ENCODE data around the gene NR3C1. TPM values are rescaled to one million over a fixed set of nuclear protein-coding genes. Genes with fewer than 3 reads are reported as not detected.

The NR3C1 gene
- polyA plus RNA-seq, 6 donors from 2014 or later: 87.7 to 150 (median 106) TPM

DNA sequence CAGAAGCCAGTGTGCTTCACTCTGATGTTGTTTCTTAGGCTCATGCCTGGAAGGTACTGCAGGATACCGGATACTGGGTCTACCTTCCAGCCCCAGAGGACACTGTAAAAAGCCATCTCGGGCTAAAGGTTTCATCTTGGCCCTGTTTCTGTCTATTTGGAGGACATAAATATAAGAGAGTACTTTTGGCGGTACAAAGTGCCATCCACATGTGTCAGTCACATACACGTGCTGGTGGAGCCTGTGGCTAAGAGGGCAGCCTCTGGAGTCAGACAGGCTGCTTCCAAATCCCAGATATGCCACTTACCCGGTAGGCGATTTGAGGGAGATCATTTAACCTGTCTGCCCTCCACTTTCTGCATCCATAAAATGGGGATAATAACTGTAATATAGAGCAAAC is 160.4 kb downstream of the NR3C1 start:
- no peak overlapping the region for H3K4me3 Mint-ChIP-seq
- DNase-seq (no peak), ATAC-seq (ENCODE audit: low read depth in 2 of 2) (no peak)
- no peak overlapping the region for H3K27ac Mint-ChIP-seq
- peaks cover 5 to 12% of the 10 kb centered on the region in 2 donors for H3K36me3 Mint-ChIP-seq
- peaks cover 0 to 17% (median 3%) of the 10 kb centered on the region in 7 donors for H3K9me3 Mint-ChIP-seq
- no peaks in the 10 kb centered on the region for H3K27me3 Mint-ChIP-seq
- no peaks in the 10 kb centered on the region for H3K4me1 Mint-ChIP-seq

DNA sequence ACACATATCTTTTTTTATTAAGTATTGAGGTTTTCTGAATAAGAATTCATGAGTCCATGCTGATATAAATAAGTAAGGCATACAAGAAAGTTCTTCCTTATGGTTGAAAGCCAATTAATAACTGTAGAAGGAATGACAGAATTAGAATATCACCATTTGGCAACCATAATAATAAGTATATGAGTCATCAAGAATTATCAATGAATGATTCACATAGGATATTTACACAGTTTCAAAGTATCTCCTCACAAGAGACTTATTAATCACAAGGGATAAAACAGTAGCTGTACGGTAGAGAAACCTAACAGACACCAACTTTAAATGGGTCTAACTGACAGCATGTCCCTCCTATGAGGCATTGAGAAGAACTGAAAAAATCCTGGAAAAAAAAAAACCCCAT is 161.6 kb downstream of the NR3C1 start:
- Mint-ChIP-seq H3K4me3 (no peak overlapping the region), H3K4me1 (no peaks in the 10 kb centered on the region), H3K9me3 (peaks cover 0 to 17% (median 3%) of the 10 kb centered on the region in 7 donors), H3K27me3 (no peaks in the 10 kb centered on the region), H3K27ac (no peak overlapping the region), H3K36me3 (peaks cover 5 to 12% of the 10 kb centered on the region in 2 donors)
- ATAC-seq (ENCODE audit: low read depth in 2 of 2) (no peak), DNase-seq (no peak)

DNA sequence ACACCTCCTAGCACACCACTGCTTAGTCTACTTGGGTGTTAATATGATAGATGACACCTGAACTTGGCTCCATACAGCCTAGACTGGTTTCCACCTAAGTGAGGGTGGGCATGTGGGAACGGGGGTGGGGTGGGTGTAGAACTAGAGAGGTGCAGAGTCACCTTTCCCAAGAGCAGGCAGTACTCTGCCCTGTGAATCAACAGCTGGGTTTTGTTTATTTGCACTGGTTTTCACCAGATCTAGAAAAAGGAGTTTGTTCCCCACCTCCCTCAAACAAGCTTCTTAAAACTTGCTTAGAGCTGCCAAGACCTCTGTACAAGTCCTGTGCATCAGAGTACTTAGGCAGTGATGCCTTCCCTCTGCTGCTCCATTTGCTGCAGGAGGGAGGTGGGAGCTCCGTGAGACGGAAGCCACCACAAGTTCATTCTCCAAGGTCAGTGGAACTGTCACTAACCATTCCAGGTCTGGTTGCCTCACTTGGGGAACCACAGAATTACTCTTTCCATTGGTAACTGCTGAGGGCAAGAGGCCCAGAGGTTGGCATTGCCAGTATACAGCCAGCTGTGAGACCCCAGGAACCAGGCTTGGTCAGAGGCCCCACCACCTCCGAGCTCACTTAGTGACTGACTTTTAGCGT is 163.5 kb downstream of the NR3C1 start:
- H3K9me3 Mint-ChIP-seq: peaks cover 0 to 5% (median 0%) of the 10 kb centered on the region in 7 donors
- no peak for ATAC-seq (ENCODE audit: low read depth in 2 of 2)
- DNase-seq: no peak
- no peak overlapping the region for H3K4me3 Mint-ChIP-seq
- peaks cover 0 to 4% of the 10 kb centered on the region in 2 donors for H3K36me3 Mint-ChIP-seq
- H3K4me1 Mint-ChIP-seq: no peaks in the 10 kb centered on the region
- H3K27me3 Mint-ChIP-seq: no peaks in the 10 kb centered on the region
- no peak overlapping the region for H3K27ac Mint-ChIP-seq

DNA sequence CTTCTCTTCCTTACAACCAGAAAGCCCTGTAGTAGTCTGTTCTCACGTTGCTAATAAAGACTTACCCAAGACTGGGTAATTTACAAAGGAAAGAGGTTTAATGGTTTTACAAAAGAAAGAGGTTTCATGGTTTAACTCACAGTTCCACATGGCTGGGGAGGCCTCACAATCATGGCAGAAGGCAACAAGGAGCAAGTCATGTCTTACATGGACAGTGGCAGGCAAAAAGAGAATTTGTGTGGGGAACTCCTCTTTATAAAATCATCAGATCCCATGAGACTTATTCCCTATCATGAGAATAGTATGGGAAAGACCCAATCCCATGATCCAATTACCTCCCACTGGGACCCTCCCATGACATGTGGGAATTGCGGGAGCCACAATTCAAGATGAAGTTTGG is 164.9 kb downstream of the NR3C1 start:
- ATAC-seq (ENCODE audit: low read depth in 2 of 2) (no peak), DNase-seq (no peak)
- no peaks in the 10 kb centered on the region for H3K27me3 Mint-ChIP-seq
- H3K27ac Mint-ChIP-seq: peak overlapping the region in 1 of 6 donors; percentile 16
- no peak overlapping the region for H3K4me3 Mint-ChIP-seq
- H3K36me3 Mint-ChIP-seq: no peaks in the 10 kb centered on the region
- H3K9me3 Mint-ChIP-seq: no peaks in the 10 kb centered on the region
- no peaks in the 10 kb centered on the region for H3K4me1 Mint-ChIP-seq

DNA sequence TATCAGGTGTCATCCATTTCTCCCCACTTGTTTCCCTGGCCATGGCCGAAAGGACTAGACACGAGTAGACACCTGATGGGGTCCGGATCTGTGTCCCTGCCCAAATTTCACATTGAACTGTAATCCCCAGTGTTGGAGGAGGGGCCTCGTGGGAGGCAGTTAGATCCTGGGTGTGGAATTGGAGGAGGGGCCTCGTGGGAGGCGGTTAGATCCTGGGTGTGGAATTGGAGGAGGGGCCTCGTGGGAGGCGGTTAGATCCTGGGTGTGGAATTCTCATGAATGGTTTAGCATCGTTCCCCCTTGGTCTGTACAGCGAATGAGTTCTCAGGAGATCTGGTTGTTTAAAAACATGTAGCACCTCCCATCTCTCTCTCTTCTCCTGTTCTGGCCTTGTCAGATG is 165.8 kb downstream of the NR3C1 start:
- Mint-ChIP-seq H3K27ac (peak overlapping the region in 1 of 6 donors; percentile 43), H3K4me3 (no peak overlapping the region), H3K27me3 (no peaks in the 10 kb centered on the region), H3K9me3 (no peaks in the 10 kb centered on the region), H3K4me1 (no peaks in the 10 kb centered on the region), H3K36me3 (no peaks in the 10 kb centered on the region)
- no peak for ATAC-seq (ENCODE audit: low read depth in 2 of 2)
- no peak for DNase-seq

DNA sequence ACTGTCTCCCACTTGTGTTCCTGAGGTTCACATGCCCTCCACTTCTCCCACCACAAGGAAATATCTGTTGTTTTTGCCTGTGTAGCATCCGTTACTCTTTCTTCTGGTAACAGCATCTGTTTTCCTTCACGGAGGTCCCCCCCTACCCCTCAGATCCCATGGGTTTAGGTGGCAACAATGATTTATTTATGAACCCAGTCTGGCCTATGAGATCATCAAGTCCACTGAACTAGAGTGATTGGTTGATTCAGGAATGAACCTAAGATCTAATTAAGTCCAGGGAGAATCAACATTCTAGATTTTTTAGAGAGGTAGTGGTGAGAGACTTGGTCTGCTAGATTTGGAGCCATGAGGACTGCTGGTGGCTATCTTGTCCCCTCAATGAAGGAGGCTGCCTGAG is 166.8 kb downstream of the NR3C1 start:
- H3K36me3 Mint-ChIP-seq: no peaks in the 10 kb centered on the region
- ATAC-seq (ENCODE audit: low read depth in 2 of 2): no peak
- H3K27ac Mint-ChIP-seq: peak overlapping the region in 2 of 6 donors; percentile 27 to 79
- no peaks in the 10 kb centered on the region for H3K27me3 Mint-ChIP-seq
- H3K9me3 Mint-ChIP-seq: no peaks in the 10 kb centered on the region
- no peak for DNase-seq
- no peak overlapping the region for H3K4me3 Mint-ChIP-seq
- H3K4me1 Mint-ChIP-seq: peaks cover 0 to 5% (median 0%) of the 10 kb centered on the region in 3 donors

DNA sequence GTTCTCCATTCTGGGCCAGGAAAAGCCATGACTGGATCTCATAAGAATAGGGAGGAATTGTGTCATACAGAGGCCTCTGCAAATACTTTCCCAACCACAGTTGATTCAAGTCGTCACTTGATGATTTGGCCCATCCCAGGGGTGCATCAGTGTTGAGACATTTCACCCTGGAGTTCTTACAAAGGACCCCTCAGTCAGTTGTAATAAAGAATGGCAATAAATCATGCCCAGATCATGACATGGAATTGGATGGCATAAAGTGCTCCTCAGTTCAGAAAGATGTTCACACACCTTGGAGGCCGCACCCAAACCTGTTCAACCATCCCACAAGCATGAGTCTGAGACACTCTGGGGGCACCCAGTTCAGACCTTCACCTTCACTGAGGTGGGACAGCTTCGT is 168.1 kb downstream of the NR3C1 start:
- H3K4me1 Mint-ChIP-seq: peaks cover 0 to 12% (median under 1%) of the 10 kb centered on the region in 3 donors
- H3K36me3 Mint-ChIP-seq: no peaks in the 10 kb centered on the region
- ATAC-seq (ENCODE audit: low read depth in 2 of 2) (no peak), DNase-seq (no peak)
- H3K9me3 Mint-ChIP-seq: no peaks in the 10 kb centered on the region
- no peak overlapping the region for H3K27ac Mint-ChIP-seq
- H3K27me3 Mint-ChIP-seq: no peaks in the 10 kb centered on the region
- no peak overlapping the region for H3K4me3 Mint-ChIP-seq

DNA sequence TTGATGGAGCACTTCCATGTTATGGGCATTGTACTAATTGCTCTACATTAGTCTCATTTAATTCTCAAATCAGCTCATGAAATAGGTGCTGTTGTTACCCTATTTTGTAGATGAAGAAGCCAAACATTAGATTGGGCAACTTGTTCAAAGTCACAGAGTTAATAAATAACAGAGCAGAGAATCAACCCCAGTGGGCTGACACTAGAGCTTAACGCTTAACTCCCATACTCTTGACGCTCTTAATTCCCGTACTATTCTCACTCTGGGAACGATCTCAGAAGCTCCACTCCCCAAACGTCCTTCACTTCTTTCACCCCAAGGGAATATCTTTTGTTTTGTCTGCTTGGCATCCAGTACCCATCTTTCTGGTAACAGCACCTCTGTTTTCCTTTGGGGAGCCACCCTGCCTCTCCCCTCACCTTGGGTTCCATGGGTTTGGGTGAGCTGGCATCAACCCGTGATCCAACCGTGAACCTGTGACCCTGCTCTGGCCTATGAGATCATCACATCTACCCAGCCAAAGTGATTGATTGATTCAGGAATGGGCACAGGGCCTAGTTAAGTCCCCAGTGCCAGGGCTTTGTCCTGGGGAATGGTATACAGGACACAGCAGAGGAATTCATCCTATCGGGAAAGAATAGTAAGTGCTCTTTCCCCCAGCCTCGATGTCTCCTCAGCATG is 169.2 kb downstream of the NR3C1 start:
- Mint-ChIP-seq H3K4me3 (no peak overlapping the region), H3K27ac (no peak overlapping the region), H3K9me3 (no peaks in the 10 kb centered on the region), H3K36me3 (no peaks in the 10 kb centered on the region), H3K4me1 (peaks cover 10 to 23% (median 12%) of the 10 kb centered on the region in 3 donors), H3K27me3 (no peaks in the 10 kb centered on the region)
- ATAC-seq (ENCODE audit: low read depth in 2 of 2): no peak
- DNase-seq: no peak

DNA sequence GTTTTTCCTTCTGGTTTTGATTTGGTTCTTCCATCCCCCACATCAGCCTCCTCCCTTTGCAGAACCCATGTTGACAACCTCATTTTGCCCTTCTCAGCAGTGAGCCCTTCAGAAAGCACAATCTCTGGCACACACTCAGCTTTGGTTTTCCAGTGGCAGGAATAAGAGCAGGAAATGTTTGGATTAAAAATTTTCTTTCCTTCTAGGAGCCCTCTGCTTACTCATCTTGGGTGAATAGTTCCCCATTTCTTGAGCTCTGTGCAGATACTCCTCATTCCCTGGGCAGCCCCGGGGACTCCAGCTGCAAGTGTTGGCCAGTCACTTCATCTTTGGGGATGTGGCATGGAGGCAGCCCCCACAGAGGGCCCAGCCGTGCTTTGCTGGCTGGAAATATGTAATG is 170.5 kb downstream of the NR3C1 start:
- Mint-ChIP-seq H3K27ac (no peak overlapping the region), H3K4me1 (peaks cover 13 to 25% (median 14%) of the 10 kb centered on the region in 3 donors), H3K4me3 (no peak overlapping the region), H3K36me3 (no peaks in the 10 kb centered on the region), H3K9me3 (no peaks in the 10 kb centered on the region), H3K27me3 (no peaks in the 10 kb centered on the region)
- no peak for DNase-seq
- no peak for ATAC-seq (ENCODE audit: low read depth in 2 of 2)

DNA sequence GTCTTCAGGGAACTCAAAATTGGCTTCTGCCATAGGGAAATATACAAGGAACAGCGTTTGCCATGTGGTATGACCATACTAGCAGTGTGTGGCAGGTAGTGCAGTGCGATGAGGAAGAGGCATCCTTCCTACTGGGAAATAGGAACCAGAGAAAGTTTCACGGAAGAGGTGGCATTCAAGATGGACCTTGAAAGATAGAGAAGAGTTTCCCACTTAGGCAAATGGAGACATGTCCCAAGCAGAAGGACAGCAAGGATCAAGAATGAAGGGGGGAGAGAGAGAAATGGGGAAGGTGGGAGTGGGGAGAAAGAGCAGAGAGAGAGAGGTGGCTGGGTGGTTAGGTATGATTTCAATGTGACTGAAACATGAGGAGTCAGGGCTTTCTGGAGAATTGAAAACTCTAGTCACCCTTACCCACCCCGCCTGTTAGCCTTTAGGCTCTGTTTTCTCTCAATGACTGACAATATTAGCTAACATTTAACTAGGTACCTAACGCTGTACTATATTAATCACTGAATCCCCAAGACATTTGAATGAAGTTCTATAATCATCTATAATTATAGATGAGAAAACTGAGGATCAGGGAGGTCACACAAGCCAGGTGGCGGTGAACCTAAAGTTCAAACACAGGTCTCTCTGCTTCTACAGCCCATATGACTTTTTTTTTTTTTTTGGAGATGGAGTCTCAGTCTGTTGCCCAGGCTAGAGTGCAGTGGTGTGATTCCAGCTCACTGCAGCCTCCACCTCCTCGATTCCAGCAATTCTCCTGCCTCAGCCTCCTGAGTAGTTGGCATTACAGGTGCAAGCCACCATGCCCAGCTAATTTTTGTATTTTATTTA is 171.3 kb downstream of the NR3C1 start:
- DNase-seq (no peak), ATAC-seq (ENCODE audit: low read depth in 2 of 2) (no peak)
- Mint-ChIP-seq H3K27me3 (no peaks in the 10 kb centered on the region), H3K9me3 (no peaks in the 10 kb centered on the region), H3K36me3 (no peaks in the 10 kb centered on the region), H3K4me3 (no peak overlapping the region), H3K4me1 (peaks cover 13 to 25% (median 14%) of the 10 kb centered on the region in 3 donors), H3K27ac (peak overlapping the region in 2 of 6 donors; percentile 12 to 96)

DNA sequence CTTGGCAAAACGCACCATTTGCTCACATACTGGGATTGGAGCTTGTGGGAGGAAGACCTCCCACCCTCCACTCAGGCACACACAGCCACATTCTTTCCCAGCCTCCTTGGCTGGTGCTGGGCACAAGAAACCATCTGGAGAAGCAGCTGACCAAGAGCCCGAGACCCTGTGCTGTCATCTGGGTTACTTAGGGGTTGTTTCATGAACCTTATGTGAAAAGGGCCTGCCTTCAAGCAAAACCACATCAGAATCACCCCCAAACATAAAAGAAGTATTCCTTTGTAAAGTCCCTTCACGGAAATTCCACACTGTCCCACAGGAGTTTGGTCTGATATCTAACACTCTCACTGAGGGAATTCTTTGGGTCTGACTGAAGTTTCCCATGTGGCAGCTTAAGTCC is 172.1 kb downstream of the NR3C1 start:
- Mint-ChIP-seq H3K36me3 (no peaks in the 10 kb centered on the region), H3K4me1 (peaks cover 13 to 25% (median 14%) of the 10 kb centered on the region in 3 donors), H3K9me3 (no peaks in the 10 kb centered on the region), H3K27ac (no peak overlapping the region), H3K4me3 (no peak overlapping the region), H3K27me3 (no peaks in the 10 kb centered on the region)
- ATAC-seq (ENCODE audit: low read depth in 2 of 2) (no peak), DNase-seq (no peak)

DNA sequence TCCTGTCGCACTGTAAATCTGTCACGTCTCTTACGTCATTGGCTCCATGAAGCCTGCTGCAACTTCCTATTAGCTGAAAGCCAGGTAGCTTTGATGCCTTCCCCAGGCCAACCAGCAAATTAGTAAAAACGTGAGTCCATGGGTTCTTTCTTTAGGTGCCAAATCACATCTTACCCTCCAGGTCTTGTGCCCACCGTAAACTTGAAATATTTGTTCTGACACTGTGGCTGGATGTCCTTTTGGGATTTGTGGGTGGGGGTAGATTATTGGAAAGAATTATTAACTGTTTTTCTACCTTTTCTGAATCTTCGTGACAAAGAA is 172.8 kb downstream of the NR3C1 start:
- Mint-ChIP-seq H3K4me3 (peak overlapping the region in 1 of 8 donors; percentile 36), H3K4me1 (peaks cover 13 to 25% (median 14%) of the 10 kb centered on the region in 3 donors), H3K36me3 (no peaks in the 10 kb centered on the region), H3K27ac (peak overlapping the region in 1 of 6 donors; percentile 29), H3K9me3 (no peaks in the 10 kb centered on the region), H3K27me3 (no peaks in the 10 kb centered on the region)
- DNase-seq (no peak), ATAC-seq (ENCODE audit: low read depth in 2 of 2) (no peak)

DNA sequence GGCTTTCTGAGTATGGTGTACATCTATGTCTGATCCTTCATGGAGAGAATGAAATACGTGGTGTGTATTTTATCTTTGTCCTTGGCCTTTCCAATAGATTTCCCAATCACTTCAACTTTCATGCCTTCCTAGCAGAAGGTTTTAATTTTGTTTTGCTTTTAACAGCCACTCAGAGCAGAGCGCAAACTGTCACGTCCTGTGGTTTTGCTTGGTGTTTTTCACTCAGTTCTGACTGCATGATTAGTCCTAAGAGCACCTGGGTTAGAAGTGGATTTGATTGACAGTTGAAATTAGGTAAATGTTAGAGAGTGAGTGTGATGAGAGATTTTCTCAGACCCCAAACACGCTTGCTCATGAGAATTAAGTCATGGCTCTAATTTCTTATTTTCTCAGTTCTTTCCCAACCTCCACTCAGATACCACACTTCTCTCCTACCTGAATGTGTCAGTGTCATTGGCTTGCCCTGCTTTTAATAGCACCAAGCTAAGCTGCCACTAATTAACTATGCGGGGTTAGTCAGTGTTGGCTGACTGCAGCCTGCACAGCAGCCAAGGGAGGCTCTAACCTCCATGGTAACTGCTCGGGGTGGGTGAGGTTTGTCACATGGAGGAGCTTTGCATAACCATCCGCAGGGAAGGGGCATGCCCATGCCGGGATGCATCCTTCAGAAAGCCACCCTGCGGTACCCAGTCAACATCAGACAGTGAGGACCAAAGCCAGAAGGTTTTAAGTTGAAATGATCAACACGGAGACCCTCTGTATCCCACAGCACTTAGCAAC is 173.4 kb downstream of the NR3C1 start:
- Mint-ChIP-seq H3K4me1 (peaks cover 13 to 25% (median 14%) of the 10 kb centered on the region in 3 donors), H3K27me3 (no peaks in the 10 kb centered on the region), H3K27ac (peak overlapping the region; percentile 49 to 90 (median 81)), H3K36me3 (no peaks in the 10 kb centered on the region), H3K9me3 (no peaks in the 10 kb centered on the region), H3K4me3 (peak overlapping the region in 7 of 8 donors; percentile 15 to 76 (median 47))
- ATAC-seq (ENCODE audit: low read depth in 2 of 2) (peak; percentile 91 to 92), DNase-seq (peak; percentile 27)

Data from naive B cell (primary cell).